Measurements from ENCODE around the gene RFX8.

- TF ChIP-seq HDAC6 (IDR thresholded peaks at IDR 0.05; ENCODE audit: unreplicated experiment) (no peak), REST (IDR thresholded peaks at IDR 0.05; ENCODE audit: low read depth, low read length) (no peak), FOXM1 (IDR thresholded peaks at IDR 0.05; ENCODE audit: low read depth, low read length) (no peak), JUND (IDR thresholded peaks at IDR 0.05; ENCODE audit: low read depth, low read length) (no peak), ZBTB33 (IDR thresholded peaks at IDR 0.05) (no peak)
These were observed at the start of gene RFX8 for GRCh38 chr2:101474731-101475384.

Measured in GM12878 (cell line).